ENCODE measurements around the gene NOMO2. TPM values are rescaled to one million over a fixed set of nuclear protein-coding genes. Genes with fewer than 3 reads are reported as not detected.

The NOMO2 gene, protein sequence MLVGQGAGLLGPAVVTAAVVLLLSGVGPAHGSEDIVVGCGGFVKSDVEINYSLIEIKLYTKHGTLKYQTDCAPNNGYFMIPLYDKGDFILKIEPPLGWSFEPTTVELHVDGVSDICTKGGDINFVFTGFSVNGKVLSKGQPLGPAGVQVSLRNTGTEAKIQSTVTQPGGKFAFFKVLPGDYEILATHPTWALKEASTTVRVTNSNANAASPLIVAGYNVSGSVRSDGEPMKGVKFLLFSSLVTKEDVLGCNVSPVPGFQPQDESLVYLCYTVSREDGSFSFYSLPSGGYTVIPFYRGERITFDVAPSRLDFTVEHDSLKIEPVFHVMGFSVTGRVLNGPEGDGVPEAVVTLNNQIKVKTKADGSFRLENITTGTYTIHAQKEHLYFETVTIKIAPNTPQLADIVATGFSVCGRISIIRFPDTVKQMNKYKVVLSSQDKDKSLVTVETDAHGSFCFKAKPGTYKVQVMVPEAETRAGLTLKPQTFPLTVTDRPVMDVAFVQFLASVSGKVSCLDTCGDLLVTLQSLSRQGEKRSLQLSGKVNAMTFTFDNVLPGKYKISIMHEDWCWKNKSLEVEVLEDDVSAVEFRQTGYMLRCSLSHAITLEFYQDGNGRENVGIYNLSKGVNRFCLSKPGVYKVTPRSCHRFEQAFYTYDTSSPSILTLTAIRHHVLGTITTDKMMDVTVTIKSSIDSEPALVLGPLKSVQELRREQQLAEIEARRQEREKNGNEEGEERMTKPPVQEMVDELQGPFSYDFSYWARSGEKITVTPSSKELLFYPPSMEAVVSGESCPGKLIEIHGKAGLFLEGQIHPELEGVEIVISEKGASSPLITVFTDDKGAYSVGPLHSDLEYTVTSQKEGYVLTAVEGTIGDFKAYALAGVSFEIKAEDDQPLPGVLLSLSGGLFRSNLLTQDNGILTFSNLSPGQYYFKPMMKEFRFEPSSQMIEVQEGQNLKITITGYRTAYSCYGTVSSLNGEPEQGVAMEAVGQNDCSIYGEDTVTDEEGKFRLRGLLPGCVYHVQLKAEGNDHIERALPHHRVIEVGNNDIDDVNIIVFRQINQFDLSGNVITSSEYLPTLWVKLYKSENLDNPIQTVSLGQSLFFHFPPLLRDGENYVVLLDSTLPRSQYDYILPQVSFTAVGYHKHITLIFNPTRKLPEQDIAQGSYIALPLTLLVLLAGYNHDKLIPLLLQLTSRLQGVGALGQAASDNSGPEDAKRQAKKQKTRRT
- 103 to 121 TPM (median 110 TPM) in 5 replicates for total RNA-seq (2022; extraction: Qiagen RNA extraction; ENCODE audit: low read depth)

DNA sequence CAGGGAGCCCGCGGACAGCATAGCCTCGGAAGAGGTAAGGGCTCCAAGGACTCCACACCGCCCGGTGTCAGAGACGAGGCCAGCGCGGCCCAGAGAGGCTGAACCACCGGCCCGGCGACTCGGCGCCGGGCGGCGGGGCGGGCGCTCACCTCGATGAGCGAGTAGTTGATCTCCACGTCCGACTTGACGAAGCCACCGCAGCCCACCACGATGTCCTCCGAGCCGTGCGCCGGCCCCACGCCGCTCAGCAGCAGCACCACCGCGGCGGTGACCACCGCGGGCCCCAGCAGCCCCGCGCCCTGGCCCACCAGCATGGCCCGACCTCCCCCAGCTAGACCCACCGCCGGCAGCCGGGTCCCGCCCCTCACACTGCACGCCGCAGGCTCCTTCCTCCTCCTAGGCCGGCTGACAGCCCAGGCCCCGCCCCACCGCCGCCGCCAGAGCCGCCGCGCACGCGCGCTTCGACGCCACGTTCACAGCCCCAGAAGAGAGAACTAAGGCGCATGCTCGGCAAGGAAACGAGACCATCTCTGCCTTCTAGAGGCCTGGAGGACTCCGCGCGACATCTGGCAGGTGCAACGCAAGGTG, at the start of gene NOMO2:
Gene NOMO2, minus strand, starts transcription at position 371 of the 588 bp plus-strand sequence. Its CDS starts 57 bp downstream, at position 314.

Other genes with a start within 250 kb of the NOMO2 start
- 0.31 to 1.6 TPM (median 0.83 TPM) in 4 of 5 replicates, not detected in the other for gene NPIPA8, start 225.4 kb downstream of the NOMO2 start, total RNA-seq (2022; extraction: Qiagen RNA extraction; ENCODE audit: low read depth)
- gene RPS15A, start 228.2 kb upstream of the NOMO2 start, total RNA-seq (2022; extraction: Qiagen RNA extraction; ENCODE audit: low read depth): 2,207 to 2,771 TPM (median 2,512 TPM) in 5 replicates
- gene ARL6IP1, start 239.5 kb upstream of the NOMO2 start, total RNA-seq (2022; extraction: Qiagen RNA extraction; ENCODE audit: low read depth): 177 to 465 TPM (median 333 TPM) in 5 replicates